Vagina (tissue), 2 donors: ENCODE data around the gene F3. TPM values are rescaled to one million over a fixed set of nuclear protein-coding genes. Genes with fewer than 3 reads are reported as not detected.
A peak's percentile ranks its signal among the peaks of the same experiment; 100 is the strongest.

ENCODE experiments used
- DNase-seq, 2 donors: peaks; one replicate each; pipeline ENCODE4 v3.0.0-alpha.2; 2017; ENCODE audit errors: extremely low spot score in 2 of 2
- H3K27ac ChIP-seq: fragments of 200-600 bp; sonication (generic); one replicate; pipeline ENCODE4 v1.5.1; 2019
- H3K27me3 ChIP-seq: fragments of 200-600 bp; sonication (generic); one replicate; pipeline ENCODE4 v1.5.1; 2019
- H3K36me3 ChIP-seq, 2 donors: fragments of 200-600 bp; sonication (generic); one replicate each; pipeline ENCODE4 v1.5.1; 2017 to 2019
- H3K4me1 ChIP-seq: fragments of 200-600 bp; sonication (generic); one replicate; pipeline ENCODE4 v1.5.1; 2019
- H3K4me3 ChIP-seq, 2 donors: fragments of 200-600 bp; sonication (generic); 1 replicate in 1 of 2; 2 replicates in 1 of 2; pipeline ENCODE4 v1.5.1; 2016 to 2019
- H3K9me3 ChIP-seq: fragments of 200-600 bp; sonication (generic); one replicate; pipeline ENCODE4 v1.5.1; 2019
- CTCF ChIP-seq, 3 experiments: fragments of 450-650 bp in 2 of 3; fragments of 200-600 bp in 1 of 3; sonication (generic) in 1 of 3; IDR thresholded peaks; one replicate each; pipeline ENCODE4 v1.5.1; 2017 to 2019; ENCODE audit warnings: antibody characterized with exemption in 3 of 3, mild to moderate bottlenecking in 2 of 3, moderate library complexity in 2 of 3
- POLR2A ChIP-seq, 2 donors: fragments of 450-650 bp; IDR thresholded peaks; one replicate each; pipeline ENCODE4 v1.6.1; 2017; ENCODE audit warnings: antibody characterized with exemption in 2 of 2, mild to moderate bottlenecking in 2 of 2, moderate library complexity in 2 of 2
- POLR2AphosphoS5 ChIP-seq, 2 donors: sonication (generic); formaldehyde crosslinking; IDR thresholded peaks; one replicate each; pipeline ENCODE4 v1.9.0; 2017; ENCODE audit warnings: antibody characterized with exemption in 2 of 2, mild to moderate bottlenecking in 2 of 2, low read depth in 1 of 2; ENCODE audit not compliant: insufficient read depth in 1 of 2
- intact Hi-C: fragments of 100-400 bp; cut with DNase I; formaldehyde crosslinking; loops from one replicate; pipeline ENCODE4 v1.15.1; 2023
- total RNA-seq: library from RNA; depleted of rRNA; stranded (reverse); fragments of >200 nt; gene quantifications from one replicate; pipeline ENCODE4 v1.2.3, GENCODE V29; 2016

Gene F3
- total RNA-seq, 1 donor from 2014 or later, result 63.6 TPM

- H3K4me1 ChIP-seq, result peaks cover 26% of the 10 kb centered on the region
- no peaks in the 10 kb centered on the region for H3K27me3 ChIP-seq
- peak overlapping the region; percentile 88 for H3K27ac ChIP-seq
- peak in 1 of 2 donors; percentile 84 for DNase-seq
- intact Hi-C loops, result no loop called here
- TF ChIP-seq POLR2AphosphoS5 (IDR thresholded peaks at IDR 0.05; ENCODE audit: insufficient read depth in 1 of 2, low read depth in 1 of 2) (no peak), POLR2A (IDR thresholded peaks at IDR 0.05) (no peak), CTCF (IDR thresholded peaks at IDR 0.05) (no peak)
- H3K36me3 ChIP-seq, result peaks cover 0 to 22% of the 10 kb centered on the region in 2 donors
- no peaks in the 10 kb centered on the region for H3K9me3 ChIP-seq
- peak overlapping the region; percentile 70 to 76 for H3K4me3 ChIP-seq
Observed at GRCh38 chr1:94539496-94539895, 2.1 kb downstream of the F3 start.

GRCh38 chr1:94538243-94538827, 3.2 kb downstream of the F3 start:
- H3K4me3 ChIP-seq, result peak overlapping the region; percentile 20 to 76
- TF ChIP-seq CTCF (IDR thresholded peaks at IDR 0.05), result no peak
- TF ChIP-seq POLR2AphosphoS5 (IDR thresholded peaks at IDR 0.05; ENCODE audit: insufficient read depth in 1 of 2, low read depth in 1 of 2), result no peak
- no peak for TF ChIP-seq POLR2A (IDR thresholded peaks at IDR 0.05)
- intact Hi-C loops, result no loop called here
- DNase-seq, result peak in 1 of 2 donors; percentile 84
- H3K9me3 ChIP-seq, result no peaks in the 10 kb centered on the region
- H3K36me3 ChIP-seq, result peaks cover 0 to 30% of the 10 kb centered on the region in 2 donors
- H3K27me3 ChIP-seq, result no peaks in the 10 kb centered on the region
- H3K4me1 ChIP-seq, result peaks cover 16% of the 10 kb centered on the region
- peak overlapping the region; percentile 26 for H3K27ac ChIP-seq

- no peak for TF ChIP-seq POLR2A (IDR thresholded peaks at IDR 0.05)
- TF ChIP-seq CTCF (IDR thresholded peaks at IDR 0.05), result no peak
- no peak for TF ChIP-seq POLR2AphosphoS5 (IDR thresholded peaks at IDR 0.05; ENCODE audit: insufficient read depth in 1 of 2, low read depth in 1 of 2)
- Histone ChIP-seq H3K4me1 (peaks cover 5% of the 10 kb centered on the region), H3K27me3 (no peaks in the 10 kb centered on the region), H3K4me3 (peak overlapping the region in 1 of 2 donors; percentile 7), H3K36me3 (peaks cover 0 to 41% of the 10 kb centered on the region in 2 donors), H3K9me3 (no peaks in the 10 kb centered on the region), H3K27ac (no peak overlapping the region)
- intact Hi-C loops, result no loop called here
- DNase-seq, result peak in 1 of 2 donors; percentile 76
Observed at GRCh38 chr1:94537254-94537653, 4.3 kb downstream of the F3 start.

- H3K36me3 ChIP-seq, result peaks cover 0 to 45% of the 10 kb centered on the region in 2 donors
- H3K27ac ChIP-seq, result no peak overlapping the region
- DNase-seq, result peak in 1 of 2 donors; percentile 69
- TF ChIP-seq POLR2A (IDR thresholded peaks at IDR 0.05), result no peak
- TF ChIP-seq CTCF (IDR thresholded peaks at IDR 0.05), result no peak
- no peak for TF ChIP-seq POLR2AphosphoS5 (IDR thresholded peaks at IDR 0.05; ENCODE audit: insufficient read depth in 1 of 2, low read depth in 1 of 2)
- H3K27me3 ChIP-seq, result no peaks in the 10 kb centered on the region
- H3K4me3 ChIP-seq, result no peak overlapping the region
- intact Hi-C loops, result no loop called here
- H3K9me3 ChIP-seq, result no peaks in the 10 kb centered on the region
- peaks cover 5% of the 10 kb centered on the region for H3K4me1 ChIP-seq
Observed at GRCh38 chr1:94535879-94536278, 5.7 kb downstream of the F3 start.

- no peak for DNase-seq
- Histone ChIP-seq H3K4me1 (peaks cover 5% of the 10 kb centered on the region), H3K4me3 (no peak overlapping the region), H3K36me3 (peaks cover 0 to 53% of the 10 kb centered on the region in 2 donors), H3K27ac (no peak overlapping the region), H3K9me3 (no peaks in the 10 kb centered on the region), H3K27me3 (no peaks in the 10 kb centered on the region)
- intact Hi-C loops, result no loop called here
- TF ChIP-seq POLR2A (IDR thresholded peaks at IDR 0.05), result no peak
- TF ChIP-seq POLR2AphosphoS5 (IDR thresholded peaks at IDR 0.05; ENCODE audit: insufficient read depth in 1 of 2, low read depth in 1 of 2), result no peak
- no peak for TF ChIP-seq CTCF (IDR thresholded peaks at IDR 0.05)
Observed at GRCh38 chr1:94535095-94535494, 6.5 kb downstream of the F3 start.
